ENCODE results near the gene XIRP1. TPM values are rescaled to one million over a fixed set of nuclear protein-coding genes. Genes with fewer than 3 reads are reported as not detected.
"Not testable (repeated sequence)": the region's sequence is repeated elsewhere in the genome, so short reads cannot be mapped to it uniquely, and the experiment has no call there.

Gene XIRP1
- total and polyA plus RNA-seq, 4 donors, result 0.01 TPM; not detected in 3

- no peak overlapping the region for H3K4me3 ChIP-seq (ENCODE audit: low read depth in 1 of 3, low read length in 3 of 3)
- no peaks in the 10 kb centered on the region for H3K36me3 ChIP-seq (ENCODE audit: control insufficient read depth in 4 of 4, insufficient read depth in 3 of 4, low read depth in 1 of 4, low read length in 3 of 4)
- no peaks in the 10 kb centered on the region for H3K27me3 ChIP-seq (ENCODE audit: control insufficient read depth in 4 of 4, insufficient read depth in 4 of 4, low read length in 3 of 4)
- DNase-seq (ENCODE audit: low spot score), result no peak
- peaks cover 5 to 7% (median 6%) of the 10 kb centered on the region in 4 donors for H3K4me1 ChIP-seq (ENCODE audit: control insufficient read depth in 4 of 4, insufficient read depth in 4 of 4, low read length in 3 of 4)
- WGBS, result 48% methylated on average over 2 of the region's 2 CpGs
- H3K27ac ChIP-seq (ENCODE audit: low read depth in 1 of 2, low read length in 2 of 2), result no peak overlapping the region
- no peak for TF ChIP-seq ATF3 (IDR thresholded peaks at IDR 0.05)
- no peak for TF ChIP-seq NR2F2 (IDR thresholded peaks at IDR 0.05)
- no peak for TF ChIP-seq HNF4A (conservative IDR thresholded peaks at IDR 0.05)
- no peak for TF ChIP-seq REST (IDR thresholded peaks at IDR 0.05)
- no peak for TF ChIP-seq RAD21 (IDR thresholded peaks at IDR 0.05)
- TF ChIP-seq ZBTB33 (IDR thresholded peaks at IDR 0.05), result no peak
- no peak for TF ChIP-seq JUND (IDR thresholded peaks at IDR 0.05)
- no peak for TF ChIP-seq TAF1 (conservative IDR thresholded peaks at IDR 0.05)
- TF ChIP-seq GABPA (IDR thresholded peaks at IDR 0.05 in 1 of 2, conservative IDR thresholded peaks at IDR 0.05 in 1 of 2), result no peak
- TF ChIP-seq CTCF (IDR thresholded peaks at IDR 0.05; ENCODE audit: low read depth, low read length, missing input control), result no peak
- no peak for TF ChIP-seq YY1 (IDR thresholded peaks at IDR 0.05)
- no peak for TF ChIP-seq MAX (IDR thresholded peaks at IDR 0.05)
- no peak for TF ChIP-seq RXRA (IDR thresholded peaks at IDR 0.05)
- no peak for TF ChIP-seq HNF4G (IDR thresholded peaks at IDR 0.05)
- no peak for TF ChIP-seq FOXA2 (IDR thresholded peaks at IDR 0.05)
- TF ChIP-seq FOXA1 (IDR thresholded peaks at IDR 0.05), result no peak
- TF ChIP-seq EGR1 (IDR thresholded peaks at IDR 0.05; ENCODE audit: low read depth in 2 of 2), result no peak
- H3K9ac ChIP-seq (ENCODE audit: low read depth in 1 of 2, low read length in 2 of 2), result no peak overlapping the region
- H3K9me3 ChIP-seq (ENCODE audit: control insufficient read depth in 4 of 4, low read length in 3 of 4), result no peaks in the 10 kb centered on the region
Observed at GRCh38 chr3:39171860-39172259, 20.5 kb downstream of the XIRP1 start.

GRCh38 chr3:39170877-39171276 is 21.5 kb downstream of the XIRP1 start:
- H3K27ac ChIP-seq (ENCODE audit: low read depth in 1 of 2, low read length in 2 of 2); H3K4me3 ChIP-seq (ENCODE audit: low read depth in 1 of 3, low read length in 3 of 3); H3K9ac ChIP-seq (ENCODE audit: low read depth in 1 of 2, low read length in 2 of 2); H3K27me3 ChIP-seq (ENCODE audit: control insufficient read depth in 4 of 4, insufficient read depth in 4 of 4, low read length in 3 of 4); H3K9me3 ChIP-seq (ENCODE audit: control insufficient read depth in 4 of 4, low read length in 3 of 4); DNase-seq (ENCODE audit: low spot score); H3K36me3 ChIP-seq (ENCODE audit: control insufficient read depth in 4 of 4, insufficient read depth in 3 of 4, low read depth in 1 of 4, low read length in 3 of 4): not testable (repeated sequence)
- peaks cover 8 to 12% (median 10%) of the 10 kb centered on the region in 4 donors for H3K4me1 ChIP-seq (ENCODE audit: control insufficient read depth in 4 of 4, insufficient read depth in 4 of 4, low read length in 3 of 4)
- 93% methylated on average over 6 of the region's 6 CpGs for WGBS
